Measurements from ENCODE around the gene MEGF9. TPM values are rescaled to one million over a fixed set of nuclear protein-coding genes. Genes with fewer than 3 reads are reported as not detected.

The MEGF9 gene
- total RNA-seq, 1 donor from 2014 or later: 20.6 TPM

DNA sequence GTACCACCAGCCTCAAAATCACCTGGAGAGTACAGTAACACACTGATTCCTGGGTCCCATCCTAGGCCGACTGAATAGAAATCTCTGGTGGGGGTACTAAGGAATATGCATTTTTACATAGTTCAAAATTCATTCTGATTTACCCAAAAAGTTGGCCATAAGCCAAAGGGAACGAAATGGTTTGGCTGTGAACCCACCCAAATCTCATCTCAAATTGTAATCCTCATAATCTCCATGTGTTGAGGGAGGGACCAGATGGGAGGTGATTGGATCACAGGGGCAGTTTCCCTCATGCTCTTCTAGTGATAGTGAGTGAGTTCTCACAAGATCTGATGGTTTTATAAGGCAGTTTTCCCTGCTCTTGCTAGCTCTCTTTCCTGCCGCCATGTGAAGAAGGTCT is 31.1 kb downstream of the MEGF9 start:
- no peak overlapping the region for H3K4me3 Mint-ChIP-seq (ENCODE audit: unreplicated experiment)
- H3K36me3 Mint-ChIP-seq (ENCODE audit: low read depth): peaks cover 2% of the 10 kb centered on the region
- DNase-seq (ENCODE audit: low spot score): no peak
- H3K4me1 Mint-ChIP-seq (ENCODE audit: low read depth): peaks cover 29% of the 10 kb centered on the region
- no peaks in the 10 kb centered on the region for H3K9me3 Mint-ChIP-seq (ENCODE audit: low read depth)
- no peaks in the 10 kb centered on the region for H3K27me3 Mint-ChIP-seq (ENCODE audit: low read depth)
- peak overlapping the region; percentile 66 for H3K27ac Mint-ChIP-seq (ENCODE audit: unreplicated experiment)
- TF ChIP-seq, protein P1, sequence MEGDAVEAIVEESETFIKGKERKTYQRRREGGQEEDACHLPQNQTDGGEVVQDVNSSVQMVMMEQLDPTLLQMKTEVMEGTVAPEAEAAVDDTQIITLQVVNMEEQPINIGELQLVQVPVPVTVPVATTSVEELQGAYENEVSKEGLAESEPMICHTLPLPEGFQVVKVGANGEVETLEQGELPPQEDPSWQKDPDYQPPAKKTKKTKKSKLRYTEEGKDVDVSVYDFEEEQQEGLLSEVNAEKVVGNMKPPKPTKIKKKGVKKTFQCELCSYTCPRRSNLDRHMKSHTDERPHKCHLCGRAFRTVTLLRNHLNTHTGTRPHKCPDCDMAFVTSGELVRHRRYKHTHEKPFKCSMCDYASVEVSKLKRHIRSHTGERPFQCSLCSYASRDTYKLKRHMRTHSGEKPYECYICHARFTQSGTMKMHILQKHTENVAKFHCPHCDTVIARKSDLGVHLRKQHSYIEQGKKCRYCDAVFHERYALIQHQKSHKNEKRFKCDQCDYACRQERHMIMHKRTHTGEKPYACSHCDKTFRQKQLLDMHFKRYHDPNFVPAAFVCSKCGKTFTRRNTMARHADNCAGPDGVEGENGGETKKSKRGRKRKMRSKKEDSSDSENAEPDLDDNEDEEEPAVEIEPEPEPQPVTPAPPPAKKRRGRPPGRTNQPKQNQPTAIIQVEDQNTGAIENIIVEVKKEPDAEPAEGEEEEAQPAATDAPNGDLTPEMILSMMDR (IDR thresholded peaks at IDR 0.05): no peak

GRCh38 chr9:120681121-120681520 is 33.1 kb downstream of the MEGF9 start:
- Mint-ChIP-seq H3K4me1 (ENCODE audit: low read depth) (peaks cover 26% of the 10 kb centered on the region), H3K27ac (ENCODE audit: unreplicated experiment) (no peak overlapping the region), H3K36me3 (ENCODE audit: low read depth) (peaks cover 2% of the 10 kb centered on the region), H3K27me3 (ENCODE audit: low read depth) (no peaks in the 10 kb centered on the region), H3K9me3 (ENCODE audit: low read depth) (no peaks in the 10 kb centered on the region), H3K4me3 (ENCODE audit: unreplicated experiment) (no peak overlapping the region)
- DNase-seq (ENCODE audit: low spot score): no peak
- TF ChIP-seq, protein P1 (IDR thresholded peaks at IDR 0.05): no peak

DNA sequence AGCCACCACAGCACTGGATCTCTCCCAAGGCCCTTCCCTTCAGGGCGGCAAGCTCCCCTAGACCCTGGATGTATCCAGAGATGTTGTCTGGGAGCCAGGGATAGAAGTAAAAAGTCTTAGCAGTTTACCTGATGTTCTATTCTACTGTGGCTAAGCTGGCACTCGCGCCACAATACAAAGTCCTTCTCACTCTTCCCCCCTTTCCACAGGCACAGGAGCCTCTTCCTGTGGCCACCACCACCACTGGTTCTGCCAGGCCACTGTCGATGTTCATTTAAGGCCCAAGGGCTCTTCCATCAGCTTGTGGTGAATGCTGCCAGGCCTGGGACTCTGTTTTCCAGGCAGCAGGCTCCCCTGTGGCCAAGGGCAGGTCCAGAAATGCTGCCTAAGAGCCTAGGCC is 33.7 kb downstream of the MEGF9 start:
- Mint-ChIP-seq H3K27ac (ENCODE audit: unreplicated experiment) (no peak overlapping the region), H3K9me3 (ENCODE audit: low read depth) (no peaks in the 10 kb centered on the region), H3K4me1 (ENCODE audit: low read depth) (peaks cover 26% of the 10 kb centered on the region), H3K36me3 (ENCODE audit: low read depth) (peaks cover 2% of the 10 kb centered on the region), H3K27me3 (ENCODE audit: low read depth) (no peaks in the 10 kb centered on the region), H3K4me3 (ENCODE audit: unreplicated experiment) (no peak overlapping the region)
- DNase-seq (ENCODE audit: low spot score): no peak
- TF ChIP-seq, protein P1 (IDR thresholded peaks at IDR 0.05): no peak

DNA sequence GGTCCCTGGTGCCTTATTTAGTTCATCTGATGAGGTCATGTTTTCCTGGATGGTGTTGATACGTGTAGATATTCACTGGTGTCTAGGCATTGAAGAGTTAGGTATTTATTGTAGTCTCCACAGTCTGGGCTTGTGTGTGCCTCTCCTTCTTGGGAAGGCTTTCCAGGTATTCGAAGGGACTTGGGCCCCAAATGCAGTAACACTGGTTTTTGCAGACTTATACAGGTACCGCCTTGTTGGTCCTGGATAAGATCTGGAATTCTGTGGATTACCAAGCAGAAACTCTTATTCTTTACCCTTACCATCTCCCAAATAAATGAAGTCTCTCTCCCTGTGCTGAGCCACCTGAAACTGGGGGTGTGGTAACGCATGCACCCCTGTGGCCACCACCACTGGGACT is 34.1 kb downstream of the MEGF9 start:
- TF ChIP-seq, protein P1 (IDR thresholded peaks at IDR 0.05): no peak
- Mint-ChIP-seq H3K27me3 (ENCODE audit: low read depth) (no peaks in the 10 kb centered on the region), H3K4me3 (ENCODE audit: unreplicated experiment) (no peak overlapping the region), H3K27ac (ENCODE audit: unreplicated experiment) (no peak overlapping the region), H3K36me3 (ENCODE audit: low read depth) (peaks cover 2% of the 10 kb centered on the region), H3K9me3 (ENCODE audit: low read depth) (no peaks in the 10 kb centered on the region), H3K4me1 (ENCODE audit: low read depth) (peaks cover 23% of the 10 kb centered on the region)
- DNase-seq (ENCODE audit: low spot score): no peak

- H3K4me3 Mint-ChIP-seq (ENCODE audit: unreplicated experiment): no peak overlapping the region
- H3K27ac Mint-ChIP-seq (ENCODE audit: unreplicated experiment): no peak overlapping the region
- H3K36me3 Mint-ChIP-seq (ENCODE audit: low read depth): peaks cover 2% of the 10 kb centered on the region
- H3K4me1 Mint-ChIP-seq (ENCODE audit: low read depth): peaks cover 2% of the 10 kb centered on the region
- H3K9me3 Mint-ChIP-seq (ENCODE audit: low read depth): no peaks in the 10 kb centered on the region
- no peak for DNase-seq (ENCODE audit: low spot score)
- H3K27me3 Mint-ChIP-seq (ENCODE audit: low read depth): no peaks in the 10 kb centered on the region
- TF ChIP-seq, protein P1 (IDR thresholded peaks at IDR 0.05): no peak
Observed at GRCh38 chr9:120677965-120678364, 36.3 kb downstream of the MEGF9 start.

Measured in chondrocyte (in vitro differentiated cells).